Activated naive CD4-positive, alpha-beta T cell treated with anti-CD3 and anti-CD28 coated beads for 36 hours (primary cell): Measurements from ENCODE around the gene MAD1L1. TPM values are rescaled to one million over a fixed set of nuclear protein-coding genes. Genes with fewer than 3 reads are reported as not detected.

Experiments used
- CTCF ChIA-PET: fragments of 350-600 bp; sonication (Branson Sonifier 250); formaldehyde crosslinking; loops from one replicate; lab custom pipeline; 2021; ENCODE audit warnings: antibody characterized with exemption; lab: Charles Lee
- DNase-seq: peaks from one replicate; pipeline ENCODE4 v3.0.0-alpha.2; 2020
- H3K27ac Mint-ChIP-seq: one replicate; pipeline ENCODE4 v1.8.0; 2021; ENCODE audit warnings: mild to moderate bottlenecking, mixed read lengths
- H3K27me3 Mint-ChIP-seq: one replicate; pipeline ENCODE4 v1.8.0; 2021; ENCODE audit warnings: low read depth, mixed read lengths
- H3K36me3 Mint-ChIP-seq: one replicate; pipeline ENCODE4 v1.8.0; 2021; ENCODE audit warnings: low read depth, mixed read lengths
- H3K4me1 Mint-ChIP-seq: one replicate; pipeline ENCODE4 v1.8.0; 2021; ENCODE audit warnings: low read depth, mixed read lengths
- H3K4me3 Mint-ChIP-seq: one replicate; pipeline ENCODE4 v1.8.0; 2021; ENCODE audit warnings: mild to moderate bottlenecking, moderate library complexity, mixed read lengths
- H3K9me3 Mint-ChIP-seq: one replicate; pipeline ENCODE4 v1.8.0; 2021; ENCODE audit warnings: mixed read lengths
- intact Hi-C: fragments of 100-400 bp; cut with micrococcal nuclease; formaldehyde crosslinking; loops from one replicate; pipeline ENCODE4 v1.15.1; 2023
- total RNA-seq, 2 experiments: library from RNA; stranded (reverse); gene quantifications; one replicate each; pipeline ENCODE4 v1.2.3, GENCODE V29; 2021

MAD1L1 gene
- total RNA-seq, 2 experiments from 2014 or later: 37.5 to 40.2 TPM

DNA sequence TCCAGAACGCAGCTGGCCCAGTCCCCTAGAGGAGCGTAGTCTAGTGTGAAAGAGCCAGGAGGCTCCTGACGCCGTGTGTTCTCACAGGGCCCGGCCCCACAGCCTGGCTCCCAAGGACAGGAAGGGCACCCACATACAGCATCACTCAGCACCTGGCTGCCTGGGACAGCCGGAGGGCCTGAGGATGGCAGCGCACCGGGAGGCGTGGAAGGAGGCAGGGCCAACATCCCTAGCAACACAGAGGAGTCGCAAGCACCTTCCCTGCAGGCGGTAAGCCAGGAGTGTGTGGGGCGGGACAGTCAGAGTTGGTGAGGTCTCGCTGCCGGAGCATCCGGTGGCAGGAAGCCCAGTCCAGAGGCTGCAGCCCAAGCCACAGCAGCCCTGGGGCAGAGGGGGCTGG, 125.8 kb downstream of the MAD1L1 start:
- no peaks in the 10 kb centered on the region for H3K9me3 Mint-ChIP-seq
- CTCF ChIA-PET: no interaction called here
- no peak overlapping the region for H3K27ac Mint-ChIP-seq
- peaks cover 44% of the 10 kb centered on the region for H3K4me1 Mint-ChIP-seq
- no peaks in the 10 kb centered on the region for H3K27me3 Mint-ChIP-seq
- no peak for DNase-seq
- H3K36me3 Mint-ChIP-seq: peaks cover 6% of the 10 kb centered on the region
- intact Hi-C loops: no loop called here
- H3K4me3 Mint-ChIP-seq: no peak overlapping the region

DNA sequence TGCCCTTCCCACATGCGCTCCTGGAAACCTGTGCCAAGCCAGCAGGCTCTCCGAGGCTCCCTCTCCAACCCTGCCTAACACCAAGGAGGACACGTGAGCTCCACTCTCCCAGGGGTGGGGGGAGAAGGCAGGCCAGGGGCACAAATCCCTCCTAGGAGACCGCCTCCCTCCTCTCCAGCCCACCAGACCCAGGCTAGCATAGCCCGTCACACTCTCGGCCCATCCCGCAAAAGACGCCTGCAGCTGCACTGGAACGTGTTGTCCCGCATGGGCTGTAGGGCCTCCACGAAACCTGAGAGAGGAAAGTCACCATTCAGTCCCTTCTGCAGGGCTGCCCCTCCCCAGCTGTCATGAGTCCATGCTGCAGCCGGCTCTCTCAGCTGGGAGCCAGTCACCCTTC, 126.3 kb downstream of the MAD1L1 start:
- Mint-ChIP-seq H3K27ac (no peak overlapping the region), H3K4me3 (no peak overlapping the region), H3K36me3 (peaks cover 6% of the 10 kb centered on the region), H3K27me3 (no peaks in the 10 kb centered on the region), H3K9me3 (no peaks in the 10 kb centered on the region), H3K4me1 (peaks cover 40% of the 10 kb centered on the region)
- no peak for DNase-seq
- CTCF ChIA-PET: no interaction called here
- intact Hi-C loops: no loop called here

DNA sequence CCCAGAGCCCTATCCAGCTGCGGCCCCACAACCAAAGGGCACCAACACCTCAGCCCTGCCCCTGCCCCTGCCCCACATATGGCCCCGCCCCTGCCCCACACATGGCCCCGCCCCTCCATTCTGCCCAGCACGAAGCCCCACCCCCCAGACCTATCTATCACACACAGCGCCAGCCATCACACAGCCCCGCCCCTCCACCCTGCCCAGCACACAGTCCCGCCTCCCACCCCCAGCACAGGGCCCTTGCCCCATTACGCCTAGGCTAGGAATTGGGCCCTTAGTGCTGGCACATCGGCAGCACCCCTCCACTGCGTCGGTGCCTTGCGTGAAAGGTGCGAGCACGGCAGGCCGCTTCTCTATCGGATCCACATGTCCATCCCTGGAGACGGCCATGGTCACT, 126.8 kb downstream of the MAD1L1 start:
- DNase-seq: no peak
- Mint-ChIP-seq H3K36me3 (peaks cover 6% of the 10 kb centered on the region), H3K27me3 (no peaks in the 10 kb centered on the region), H3K4me3 (no peak overlapping the region), H3K27ac (no peak overlapping the region), H3K4me1 (peaks cover 36% of the 10 kb centered on the region), H3K9me3 (no peaks in the 10 kb centered on the region)
- CTCF ChIA-PET: no interaction called here
- intact Hi-C loops: no loop called here

DNA sequence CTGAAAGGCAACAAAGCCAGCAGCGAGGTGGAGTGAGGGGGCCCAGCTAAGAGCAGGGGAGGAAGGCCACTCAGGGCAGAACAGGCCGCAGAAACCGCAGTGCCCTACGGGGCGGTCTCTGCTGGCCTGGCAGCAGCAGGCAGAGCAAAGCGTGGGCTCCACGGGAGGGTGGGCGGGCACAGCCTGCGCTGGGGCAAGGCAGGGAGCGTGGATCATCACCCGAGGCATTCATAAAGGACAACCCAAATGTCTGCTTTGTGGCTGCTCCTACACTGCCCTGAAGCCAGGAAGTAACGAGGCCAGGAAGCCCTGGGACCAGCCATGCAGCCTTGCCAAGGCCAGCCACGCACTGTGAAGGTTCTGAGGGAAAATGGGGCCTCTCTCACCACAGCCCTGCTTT, 127.5 kb downstream of the MAD1L1 start:
- CTCF ChIA-PET: no interaction called here
- no peaks in the 10 kb centered on the region for H3K9me3 Mint-ChIP-seq

DNA sequence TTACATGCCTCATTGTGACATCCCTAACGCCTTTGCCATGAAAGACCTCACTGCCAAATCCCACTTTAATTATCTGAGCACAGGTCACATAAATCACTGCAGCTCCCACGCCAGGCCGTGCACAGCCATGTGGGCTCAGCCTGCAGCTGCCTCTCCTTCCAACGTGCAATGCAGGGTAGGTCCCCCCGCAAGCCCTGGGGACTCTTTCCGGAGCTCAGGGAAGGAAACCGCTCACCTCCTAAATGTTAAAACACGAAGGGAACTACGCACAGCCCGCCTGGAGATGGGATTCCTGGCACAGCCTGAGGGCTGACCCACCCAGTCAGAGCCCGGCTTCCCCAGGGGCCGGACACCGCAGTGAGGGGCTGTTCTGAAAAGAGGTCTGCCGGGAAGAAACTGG, 128.0 kb downstream of the MAD1L1 start:
- no peak overlapping the region for H3K4me3 Mint-ChIP-seq
- no peak overlapping the region for H3K27ac Mint-ChIP-seq
- intact Hi-C loops: loop anchor here (1.0 to 5.0 kb wide), 7 partner anchors 16 to 532 kb away; partner anchors contain the start of genes EIF3B, MAD1L1 and PSMG3
- CTCF ChIA-PET: interaction anchor here (1.2 kb wide), 1 partner anchor 15 kb away, joined by 4 read pairs; no protein-coding TSS in a partner anchor
- H3K4me1 Mint-ChIP-seq: peaks cover 36% of the 10 kb centered on the region
- no peaks in the 10 kb centered on the region for H3K27me3 Mint-ChIP-seq
- H3K36me3 Mint-ChIP-seq: peaks cover 1% of the 10 kb centered on the region
- no peak for DNase-seq
- H3K9me3 Mint-ChIP-seq: no peaks in the 10 kb centered on the region

More for the DNA sequence above, 127.5 kb downstream of the MAD1L1 start:
- Mint-ChIP-seq H3K4me3 (no peak overlapping the region), H3K36me3 (peaks cover 5% of the 10 kb centered on the region), H3K27me3 (no peaks in the 10 kb centered on the region), H3K27ac (no peak overlapping the region), H3K4me1 (peaks cover 36% of the 10 kb centered on the region)
- DNase-seq: no peak
- intact Hi-C loops: no loop called here

DNA sequence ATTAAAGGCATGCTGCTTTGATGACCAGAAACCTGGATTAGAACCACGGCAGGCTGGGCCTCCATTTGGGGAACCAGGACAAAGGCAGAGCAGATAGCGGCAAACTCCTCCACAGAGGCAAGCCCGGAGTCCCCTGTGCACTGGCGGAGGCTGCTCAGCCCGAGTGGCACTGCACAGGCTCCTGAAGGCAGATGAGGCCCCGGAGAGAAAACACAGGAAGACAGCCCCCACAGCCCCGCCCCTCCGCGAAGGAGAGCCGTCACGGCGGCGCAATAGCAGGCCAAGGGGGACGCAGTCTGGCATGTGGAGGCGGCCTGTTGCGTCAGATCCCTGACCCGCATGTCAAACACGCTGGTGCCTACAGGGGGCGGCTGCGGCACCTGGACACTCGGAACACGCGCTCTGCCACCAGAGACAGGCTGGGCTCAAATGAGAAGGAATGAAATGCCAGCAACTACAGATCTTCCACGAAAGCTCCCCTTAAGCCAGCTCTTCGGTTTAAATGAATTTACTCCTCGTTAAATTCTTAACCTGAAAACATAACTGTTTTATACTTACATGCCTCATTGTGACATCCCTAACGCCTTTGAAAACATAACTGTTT, 128.5 kb downstream of the MAD1L1 start:
- Mint-ChIP-seq H3K9me3 (no peaks in the 10 kb centered on the region), H3K4me3 (peak overlapping the region; percentile 56), H3K36me3 (peaks cover 1% of the 10 kb centered on the region), H3K27me3 (no peaks in the 10 kb centered on the region), H3K27ac (peak overlapping the region; percentile 74), H3K4me1 (peaks cover 39% of the 10 kb centered on the region)
- intact Hi-C loops: loop anchor here (1.0 to 5.0 kb wide), 7 partner anchors 16 to 532 kb away; partner anchors contain the start of genes EIF3B, MAD1L1 and PSMG3
- CTCF ChIA-PET: interaction anchor here (1.2 kb wide), 1 partner anchor 15 kb away, joined by 4 read pairs; no protein-coding TSS in a partner anchor
- DNase-seq: peak; percentile 88

DNA sequence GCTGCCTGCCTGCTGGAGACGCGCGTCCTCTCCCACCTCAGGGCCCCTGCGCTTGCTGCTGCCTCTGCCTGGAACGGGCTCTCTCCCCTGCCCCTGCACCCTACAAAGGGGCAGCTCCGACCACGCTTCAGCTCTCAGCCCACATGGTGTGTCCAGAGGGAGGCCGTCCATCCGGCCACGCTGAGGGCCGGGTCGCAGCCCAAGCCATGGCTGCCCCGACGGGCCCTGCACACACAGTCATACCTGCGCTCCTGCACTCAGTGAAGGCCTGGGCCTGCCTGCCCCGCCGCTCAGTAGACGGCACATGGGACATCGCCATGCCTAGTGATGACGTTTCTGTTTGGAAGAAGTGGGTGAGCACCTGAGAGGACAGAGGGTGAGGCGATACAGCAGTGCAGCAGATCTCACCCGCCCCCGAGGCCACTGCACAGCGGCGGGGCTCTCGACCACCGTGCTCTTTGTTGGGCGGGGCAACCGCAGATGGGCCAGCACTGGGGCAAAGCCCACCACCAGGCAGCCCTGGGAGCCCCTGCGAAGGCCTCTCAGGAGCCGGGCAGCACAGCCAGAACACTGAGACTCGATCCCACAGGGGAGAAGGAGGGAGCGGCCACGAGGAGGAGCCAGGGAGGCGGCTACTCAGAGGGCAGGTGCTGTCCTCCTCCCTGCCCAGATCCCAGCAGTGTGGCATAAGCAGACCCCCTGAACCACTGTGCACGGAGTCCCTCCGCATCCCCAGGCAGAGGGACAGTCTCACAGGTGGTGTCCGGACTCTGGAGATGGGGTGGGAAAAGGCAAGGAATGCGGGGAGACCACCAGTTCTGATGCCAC, 129.5 kb downstream of the MAD1L1 start:
- CTCF ChIA-PET: interaction anchor here (1.2 kb wide), 1 partner anchor 16 kb away, joined by 4 read pairs; no protein-coding TSS in a partner anchor
- no peaks in the 10 kb centered on the region for H3K27me3 Mint-ChIP-seq
- H3K4me3 Mint-ChIP-seq: no peak overlapping the region
- H3K36me3 Mint-ChIP-seq: peaks cover 1% of the 10 kb centered on the region
- intact Hi-C loops: loop anchor here (5.0 kb wide), 6 partner anchors 129 to 531 kb away; partner anchors contain the start of genes EIF3B, MAD1L1 and PSMG3
- H3K27ac Mint-ChIP-seq: peak overlapping the region; percentile 74
- peaks cover 48% of the 10 kb centered on the region for H3K4me1 Mint-ChIP-seq
- DNase-seq: no peak
- no peaks in the 10 kb centered on the region for H3K9me3 Mint-ChIP-seq

DNA sequence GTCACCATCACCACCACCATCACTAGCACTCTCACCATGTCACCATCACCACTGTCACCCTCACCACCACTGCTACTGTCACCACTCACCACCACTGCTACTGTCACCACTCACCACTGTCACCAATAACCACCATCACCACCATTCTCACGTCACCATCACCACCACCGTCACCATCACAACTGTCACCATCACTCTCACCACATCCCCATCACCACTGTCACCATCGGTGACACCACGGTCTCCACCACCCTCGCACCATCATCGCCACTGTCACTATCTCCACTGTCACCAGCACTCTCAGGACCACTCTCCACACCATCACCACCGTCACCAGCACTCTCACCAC, 130.4 kb downstream of the MAD1L1 start:
- no peak overlapping the region for H3K4me3 Mint-ChIP-seq
- peaks cover 1% of the 10 kb centered on the region for H3K36me3 Mint-ChIP-seq
- no peaks in the 10 kb centered on the region for H3K9me3 Mint-ChIP-seq
- no peaks in the 10 kb centered on the region for H3K27me3 Mint-ChIP-seq
- intact Hi-C loops: loop anchor here (5.0 kb wide), 6 partner anchors 130 to 530 kb away; partner anchors contain the start of genes EIF3B, MAD1L1 and PSMG3
- CTCF ChIA-PET: no interaction called here
- H3K4me1 Mint-ChIP-seq: peaks cover 58% of the 10 kb centered on the region
- no peak overlapping the region for H3K27ac Mint-ChIP-seq
- no peak for DNase-seq

DNA sequence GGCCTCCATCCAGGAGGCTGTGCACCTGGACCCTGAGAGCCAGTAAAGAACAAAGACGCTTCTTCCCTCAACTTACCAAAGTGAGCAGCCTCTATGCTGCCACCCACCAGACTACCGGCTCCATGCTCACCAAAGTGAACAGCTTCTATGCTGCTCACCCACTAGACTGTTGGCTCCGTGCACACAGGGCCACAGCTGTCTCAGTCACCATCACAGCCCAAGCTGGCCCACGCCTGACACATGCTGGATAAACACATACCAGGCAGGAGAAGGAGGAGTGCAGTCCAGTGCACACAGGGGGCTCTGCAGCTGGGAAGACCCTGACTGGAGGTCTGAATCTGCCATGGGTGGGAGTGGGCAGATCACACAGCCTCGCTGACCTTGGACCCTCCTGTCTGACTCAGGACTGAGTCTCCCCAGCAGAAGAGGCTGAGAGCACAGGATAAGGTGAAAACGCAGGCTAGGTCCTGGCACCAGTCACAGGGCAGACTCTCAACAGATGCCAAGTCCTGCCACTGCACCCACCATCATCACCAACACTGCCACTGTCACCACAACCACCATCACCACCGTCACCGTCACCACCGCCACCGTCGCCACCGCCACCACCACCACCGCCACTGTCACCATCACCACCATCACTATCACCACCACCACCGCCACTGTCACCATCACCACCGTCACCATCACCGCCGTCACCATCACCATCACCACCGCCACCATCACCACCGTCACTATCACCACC, 130.9 kb downstream of the MAD1L1 start:
- Mint-ChIP-seq H3K4me3 (no peak overlapping the region), H3K4me1 (peaks cover 58% of the 10 kb centered on the region), H3K27ac (no peak overlapping the region), H3K27me3 (no peaks in the 10 kb centered on the region), H3K36me3 (peaks cover 1% of the 10 kb centered on the region), H3K9me3 (no peaks in the 10 kb centered on the region)
- DNase-seq: no peak
- intact Hi-C loops: loop anchor here (5.0 kb wide), 6 partner anchors 130 to 530 kb away; partner anchors contain the start of genes EIF3B, MAD1L1 and PSMG3
- CTCF ChIA-PET: interaction anchor here (0.6 kb wide), 1 partner anchor 21 kb away, joined by 3 read pairs; no protein-coding TSS in a partner anchor

DNA sequence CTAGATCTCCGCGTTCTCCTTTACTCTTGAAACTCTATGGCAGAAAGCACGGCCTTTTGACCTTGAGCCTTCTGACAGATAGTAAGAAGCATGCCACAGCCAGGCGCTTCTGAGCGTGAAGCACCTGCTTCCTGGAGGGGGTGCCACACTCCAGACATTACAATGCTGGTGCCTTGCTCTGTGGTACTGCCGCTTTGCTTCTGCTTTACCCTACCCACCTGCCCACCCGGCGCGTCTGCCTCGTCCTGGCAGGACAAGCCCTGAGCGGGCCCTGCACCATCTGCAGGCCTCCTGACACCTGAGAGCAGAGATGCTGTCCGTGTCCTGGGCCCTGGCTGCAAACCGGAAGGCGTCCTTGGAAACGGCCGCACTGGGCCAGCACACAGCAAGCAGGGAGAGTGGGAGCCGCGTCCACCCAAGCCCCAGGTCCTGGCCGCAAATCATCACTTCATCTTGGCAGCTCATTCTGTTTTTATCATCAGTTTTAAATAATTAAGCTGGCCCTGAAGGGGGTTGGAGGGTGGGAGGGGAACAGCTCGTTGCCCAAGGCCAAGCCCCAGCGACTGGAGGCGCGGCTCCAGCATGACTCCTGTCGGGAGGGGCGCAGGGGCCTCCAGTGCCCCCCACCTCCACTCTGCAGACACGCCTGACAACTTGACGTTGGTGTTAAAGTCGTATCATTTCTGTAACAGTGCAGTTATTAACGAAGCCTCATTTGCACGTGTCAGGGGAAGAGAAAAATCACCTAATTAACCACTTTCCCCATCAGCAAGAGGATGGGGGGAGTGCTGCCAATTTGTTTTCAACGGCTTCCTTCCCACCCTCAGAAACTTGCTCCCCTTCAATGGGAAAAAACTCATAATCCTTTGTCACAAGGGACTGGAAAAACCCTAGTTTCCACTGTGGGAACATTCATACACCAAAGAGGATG, 132.2 kb downstream of the MAD1L1 start:
- Mint-ChIP-seq H3K36me3 (peaks cover 1% of the 10 kb centered on the region), H3K4me3 (no peak overlapping the region), H3K9me3 (no peaks in the 10 kb centered on the region), H3K27me3 (no peaks in the 10 kb centered on the region), H3K27ac (no peak overlapping the region), H3K4me1 (peaks cover 58% of the 10 kb centered on the region)
- intact Hi-C loops: loop anchor here (5.0 kb wide), 6 partner anchors 132 to 528 kb away; partner anchors contain the start of genes EIF3B, MAD1L1 and PSMG3
- DNase-seq: peak; percentile 71
- CTCF ChIA-PET: interaction anchor here (0.6 to 1.8 kb wide), 3 partner anchors 60 to 367 kb away, joined by 3 to 4 read pairs (median 3); no protein-coding TSS in a partner anchor
